HTERT RPE-1 (cell line): ENCODE results near the gene PDILT.

Experiments used
- in situ Hi-C: fragments of 300-500 bp; cut with MboI; formaldehyde crosslinking; loops from 4 replicates; pipeline ENCODE4 v1.14.3; 2020; ENCODE audit warnings: low sequenced_read_pairs

Gene PDILT

DNA sequence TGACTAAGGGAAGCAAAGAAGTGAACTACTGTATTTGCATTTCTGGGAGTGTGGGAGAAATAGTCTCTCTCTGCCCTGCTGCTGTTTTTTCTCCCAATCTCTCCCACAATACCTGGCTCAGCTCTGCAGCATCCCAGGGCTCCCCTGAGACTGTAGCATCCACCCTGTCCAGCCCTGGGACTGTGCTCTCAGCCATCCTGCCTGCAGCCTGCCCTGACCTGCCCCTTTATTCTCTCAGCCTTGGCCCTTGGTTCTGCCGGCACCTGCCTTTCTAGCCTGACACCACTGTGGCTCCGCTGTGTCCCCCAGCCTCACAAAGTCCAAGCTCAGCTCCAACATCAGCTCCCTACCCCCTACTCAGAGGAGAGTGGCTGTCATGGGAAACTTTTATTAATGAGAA lies 1.9 kb downstream of the PDILT start:
- in situ Hi-C loops, result no loop called here

DNA sequence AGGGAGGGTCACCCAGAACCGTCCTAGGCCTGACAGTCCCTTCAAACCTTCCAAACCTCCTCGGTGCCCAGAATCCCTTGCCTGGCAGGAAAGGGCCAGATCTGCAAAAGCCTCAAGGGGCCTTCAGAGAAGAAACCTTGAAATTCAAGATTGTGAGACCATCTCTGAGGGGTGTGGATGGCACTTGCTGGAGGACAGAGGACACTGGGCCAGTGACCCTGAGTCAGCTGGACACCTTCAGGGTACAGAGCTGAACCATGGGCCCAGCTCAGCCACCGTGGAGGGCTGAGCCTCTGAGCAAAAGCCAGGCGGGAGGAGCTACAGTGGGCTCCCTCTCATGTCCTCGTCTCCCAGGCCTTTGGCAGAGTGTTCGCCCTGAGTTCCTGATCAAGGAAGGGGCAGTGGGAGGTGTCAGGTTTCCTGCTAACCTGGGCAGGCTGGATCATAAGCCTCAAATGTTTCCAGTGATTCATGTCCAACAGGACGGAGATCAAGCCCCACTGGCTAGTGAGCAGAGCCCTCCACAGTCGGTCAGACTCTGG lies 3.0 kb downstream of the PDILT start:
- in situ Hi-C loops, result no loop called here

DNA sequence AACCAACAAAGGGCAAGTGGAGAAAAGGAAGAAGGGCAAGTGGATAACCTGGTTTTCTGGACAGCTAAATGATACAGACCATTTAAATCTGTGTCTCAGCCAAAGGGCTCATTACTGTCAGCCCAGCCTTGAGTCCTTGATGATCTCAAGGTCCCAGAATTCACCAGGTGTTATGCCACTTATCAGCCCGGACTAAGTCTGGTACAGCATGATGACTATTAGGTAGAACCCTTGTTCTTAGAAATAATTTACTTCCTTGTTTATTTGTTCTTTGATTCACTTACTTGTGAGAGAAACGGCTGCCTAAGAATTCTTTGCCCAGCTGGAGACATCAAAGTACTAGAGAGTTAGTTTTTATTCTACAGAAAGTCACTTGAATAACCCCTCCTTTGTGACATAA lies 3.5 kb downstream of the PDILT start:
- in situ Hi-C loops, result no loop called here

DNA sequence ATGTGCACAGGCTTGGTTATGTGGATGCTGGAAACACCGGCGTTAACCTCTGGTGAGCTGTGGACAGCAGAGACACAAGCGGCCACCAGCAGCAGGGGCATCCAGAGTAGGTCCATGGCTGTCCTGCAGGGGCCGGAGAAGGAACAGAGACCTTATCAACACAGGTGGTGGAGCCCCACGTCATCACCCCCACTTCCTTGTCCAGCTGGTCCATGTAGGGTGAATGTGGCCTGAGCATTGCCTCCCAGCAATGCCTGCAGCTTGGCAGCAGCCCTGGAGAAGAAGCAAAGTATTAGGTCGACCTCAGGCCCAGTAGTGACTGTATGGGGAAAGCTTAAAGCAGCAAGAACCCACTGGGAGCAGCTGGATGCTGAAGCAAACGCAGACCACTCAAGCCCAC lies 5.4 kb downstream of the PDILT start:
- in situ Hi-C loops, result no loop called here

DNA sequence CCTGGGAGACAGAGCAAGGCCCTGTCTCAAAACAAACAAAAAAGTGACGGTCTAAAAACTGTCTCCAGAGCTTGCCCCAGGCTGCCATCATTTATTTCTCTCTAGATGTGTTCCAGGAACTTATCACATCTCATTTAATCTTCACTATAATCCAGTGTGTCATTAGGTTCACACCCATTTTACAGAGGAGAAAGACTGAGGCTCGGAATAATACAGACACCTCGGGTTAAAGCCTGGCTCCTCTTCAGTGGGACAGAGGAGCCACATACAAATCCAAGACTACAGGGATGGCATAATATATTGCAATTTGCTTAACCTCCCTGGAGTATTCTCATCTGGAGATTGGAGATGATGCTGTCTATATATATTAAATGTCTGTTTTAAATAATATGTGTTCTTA lies 5.9 kb downstream of the PDILT start:
- in situ Hi-C loops, result no loop called here

DNA sequence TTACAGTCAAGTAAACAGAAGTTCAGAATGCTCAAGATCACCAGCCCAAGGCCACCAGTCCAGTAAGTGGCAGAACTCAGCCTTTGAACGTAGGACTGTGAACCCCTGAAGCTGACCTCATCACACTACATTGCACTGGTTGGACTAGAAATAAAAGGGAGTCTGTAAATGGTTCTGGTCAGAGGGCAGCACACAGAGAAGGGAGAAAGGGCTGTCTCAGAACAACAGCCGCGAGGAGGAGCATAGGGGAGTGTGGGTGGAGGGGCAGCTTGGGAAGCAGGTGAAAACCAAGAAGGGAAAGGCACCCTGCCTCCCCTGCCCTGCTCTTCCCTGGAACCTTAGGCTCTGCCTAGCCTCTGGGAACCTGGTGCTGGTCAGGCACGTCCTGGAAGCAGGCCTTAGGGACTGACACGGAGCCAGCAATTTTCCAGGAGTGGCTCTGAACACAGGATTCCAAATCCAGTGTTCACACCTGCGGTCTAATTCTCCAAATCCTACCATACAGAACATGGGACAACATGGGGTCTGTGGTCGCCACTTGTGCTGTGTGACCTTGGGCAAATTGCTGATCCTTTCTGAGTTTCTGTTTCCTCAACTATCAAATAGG lies 7.0 kb downstream of the PDILT start:
- in situ Hi-C loops, result no loop called here

DNA sequence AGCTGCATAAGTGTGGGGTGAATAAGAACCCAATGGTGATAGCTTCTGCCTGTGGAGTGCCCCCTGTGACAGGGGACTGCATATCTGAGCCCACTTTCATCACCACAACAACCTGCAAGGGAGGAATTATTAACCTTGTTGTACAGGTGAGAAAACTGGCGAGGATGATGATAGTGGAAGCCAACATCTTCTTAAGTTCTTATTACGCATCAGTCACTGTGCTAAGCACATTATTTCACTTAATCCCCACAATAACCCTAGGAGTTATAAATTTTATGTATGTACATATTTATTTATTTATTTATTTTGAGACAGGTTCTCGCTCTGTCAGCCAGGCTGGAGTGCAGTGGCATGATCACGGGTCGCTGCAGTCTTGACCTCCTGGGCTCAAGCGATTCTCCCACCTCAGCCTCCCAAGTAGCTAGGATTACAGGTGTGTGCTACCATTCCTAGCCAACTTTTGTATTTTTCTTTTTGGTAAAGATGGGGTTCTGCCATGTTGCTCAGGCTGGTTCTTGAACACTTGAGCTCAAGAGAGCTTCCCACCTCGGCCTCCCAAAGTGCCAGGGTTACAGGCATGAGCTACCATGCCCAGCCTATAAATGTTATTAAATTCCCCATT lies 7.6 kb downstream of the PDILT start:
- in situ Hi-C loops, result no loop called here

DNA sequence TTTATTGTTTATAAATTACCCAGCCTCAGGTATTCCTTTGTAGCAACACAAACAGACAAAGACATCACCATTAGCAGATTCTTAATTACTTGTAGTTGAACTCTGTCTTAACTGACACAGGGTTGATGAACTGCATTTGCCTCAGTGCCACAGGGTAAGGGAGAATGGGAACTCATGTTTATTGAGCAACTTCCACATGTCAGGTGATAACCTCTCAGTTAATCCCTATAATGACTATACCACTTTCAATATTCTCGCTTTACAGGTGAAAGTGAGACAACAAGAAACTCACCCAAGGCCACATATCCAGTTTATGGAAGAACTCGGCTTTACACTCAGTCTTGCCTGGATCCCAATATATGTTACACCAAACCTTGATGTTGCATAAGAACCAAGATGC lies 8.6 kb downstream of the PDILT start:
- in situ Hi-C loops, result no loop called here

DNA sequence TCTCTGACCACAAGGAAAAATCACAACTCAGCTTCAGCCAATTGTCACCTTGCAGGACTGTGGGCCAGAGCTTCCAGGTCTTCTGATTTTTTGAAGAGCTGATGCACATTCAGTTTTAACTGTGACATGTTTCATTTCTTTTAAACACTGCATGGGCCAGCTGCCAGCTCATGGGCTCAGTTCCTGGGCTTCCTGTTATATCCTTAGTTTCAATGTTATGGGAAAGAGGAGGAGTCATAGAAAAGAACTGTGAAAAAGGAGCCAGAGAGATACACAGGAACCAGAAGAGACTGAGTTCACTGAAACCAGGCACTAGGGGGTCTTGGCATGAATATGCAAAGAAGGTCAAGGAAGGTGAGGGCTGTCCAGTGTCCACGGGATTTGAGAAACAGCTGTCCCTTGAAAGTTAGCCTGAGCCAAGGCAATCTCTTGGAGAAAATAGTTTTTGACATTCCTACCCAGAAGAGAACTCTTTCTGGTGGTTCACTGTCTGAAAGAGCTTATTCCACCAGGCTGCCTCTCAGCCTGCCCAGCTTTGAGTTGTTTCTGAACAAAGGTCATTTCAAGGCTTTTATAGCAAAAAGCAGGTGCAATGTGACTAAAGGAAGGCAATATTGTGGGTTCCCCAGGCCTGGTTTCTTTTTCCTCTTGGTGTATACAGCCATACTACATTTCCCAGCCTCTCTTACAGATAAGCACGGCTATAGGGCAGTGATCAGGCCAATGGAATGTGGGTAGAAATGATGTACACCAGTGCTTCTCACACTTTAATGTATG lies 10.5 kb downstream of the PDILT start:
- in situ Hi-C loops, result no loop called here

DNA sequence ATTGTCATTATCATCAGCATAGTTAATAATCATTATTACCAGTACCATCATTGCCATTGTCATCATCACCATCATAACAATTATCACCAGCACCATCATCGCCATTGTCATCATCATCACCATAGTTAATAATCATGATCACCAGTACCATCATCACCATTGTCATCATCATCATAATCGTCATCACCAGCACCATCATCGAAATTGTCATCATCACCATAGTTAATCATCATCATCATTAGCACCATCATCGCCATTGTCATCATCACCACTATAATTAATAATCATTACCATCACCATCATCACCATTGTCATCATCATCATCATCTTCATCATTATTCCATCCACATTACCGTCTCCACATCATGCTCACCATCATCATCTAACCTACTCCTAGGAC lies 13.5 kb downstream of the PDILT start:
- in situ Hi-C loops, result no loop called here

DNA sequence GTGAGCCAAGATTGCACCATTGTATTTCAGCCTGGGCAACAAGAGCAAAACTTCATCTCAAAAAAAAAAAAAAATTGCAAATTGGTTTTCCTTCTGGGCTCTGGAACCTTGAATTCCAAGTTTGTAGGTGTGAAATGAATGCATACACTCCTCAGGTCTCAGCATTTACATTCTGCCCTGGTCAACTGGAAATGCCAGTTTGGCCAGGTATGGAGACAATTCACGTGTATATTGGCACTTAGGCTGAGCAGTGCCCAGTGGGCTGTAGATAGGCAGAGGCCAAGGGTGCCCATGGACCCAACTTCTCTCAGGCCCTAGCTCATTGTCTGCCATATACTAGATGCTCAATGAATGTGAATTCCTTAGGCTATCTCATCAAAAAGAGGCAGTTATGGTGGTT lies 15.7 kb downstream of the PDILT start:
- in situ Hi-C loops, result no loop called here

DNA sequence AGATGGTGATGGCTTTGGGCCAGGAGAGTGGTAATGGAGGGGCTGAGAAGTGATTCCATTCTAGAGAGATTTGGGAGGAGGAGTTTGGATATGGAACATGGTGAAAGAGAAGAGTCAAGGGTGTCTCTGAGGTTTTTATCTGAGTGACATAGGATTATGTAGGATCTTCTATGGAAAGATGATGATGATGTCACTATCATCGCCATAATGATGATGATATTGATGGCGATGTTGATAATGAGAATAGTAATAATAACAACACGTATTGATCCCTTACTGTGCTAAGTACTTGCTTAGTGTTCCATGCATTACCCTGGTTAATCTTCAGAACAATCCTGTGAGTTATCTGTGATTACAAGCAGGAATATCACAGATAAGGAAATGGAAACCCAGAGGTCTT lies 16.6 kb downstream of the PDILT start:
- in situ Hi-C loops, result no loop called here

DNA sequence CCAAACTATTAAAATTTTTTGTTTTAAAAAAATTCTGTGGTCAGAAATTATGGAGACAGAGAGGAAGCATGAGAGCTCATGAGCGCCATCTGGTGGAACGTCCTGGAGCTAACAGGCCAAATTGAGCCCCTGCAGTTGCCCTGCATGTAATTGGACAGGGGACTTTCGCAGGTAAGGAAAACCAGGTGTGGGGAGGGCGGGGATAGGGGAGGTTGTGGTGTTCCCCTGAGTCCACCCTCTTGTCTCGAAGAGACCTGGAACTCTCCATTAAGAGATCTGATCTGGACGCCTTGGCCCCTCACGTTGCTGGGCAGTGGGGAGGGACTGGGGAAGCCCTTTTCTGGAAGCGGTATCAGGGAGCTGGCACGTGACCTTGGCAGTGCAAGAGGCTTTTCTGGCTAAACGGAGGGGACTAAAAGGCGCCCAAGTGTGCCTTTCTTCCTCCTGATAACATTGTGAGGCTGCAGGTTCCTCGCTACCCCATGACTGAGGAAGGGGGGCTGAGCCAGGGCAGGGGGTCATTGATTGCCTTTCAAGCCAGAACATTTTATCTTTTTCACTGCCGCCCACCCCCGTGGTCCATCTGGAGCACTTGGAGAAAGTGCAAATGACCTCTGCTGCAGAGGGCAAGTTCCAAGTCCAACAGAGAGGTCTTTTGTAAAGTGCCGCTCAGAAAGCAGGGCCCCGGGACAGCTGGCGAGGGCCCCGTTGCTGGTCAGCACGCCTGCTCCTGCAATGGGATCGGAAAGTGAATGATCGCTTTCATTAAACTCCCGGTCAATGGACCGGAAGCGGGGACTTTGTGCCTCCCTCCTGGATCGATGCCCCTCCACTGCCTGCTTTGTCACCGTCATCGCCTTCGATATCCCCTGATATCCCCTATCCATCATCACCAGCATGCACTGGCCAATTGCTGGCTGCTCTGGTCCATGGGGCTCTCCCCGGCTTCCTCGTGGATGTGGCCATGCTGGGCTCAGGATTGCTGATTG lies 18.4 kb downstream of the PDILT start:
- in situ Hi-C loops, result no loop called here

DNA sequence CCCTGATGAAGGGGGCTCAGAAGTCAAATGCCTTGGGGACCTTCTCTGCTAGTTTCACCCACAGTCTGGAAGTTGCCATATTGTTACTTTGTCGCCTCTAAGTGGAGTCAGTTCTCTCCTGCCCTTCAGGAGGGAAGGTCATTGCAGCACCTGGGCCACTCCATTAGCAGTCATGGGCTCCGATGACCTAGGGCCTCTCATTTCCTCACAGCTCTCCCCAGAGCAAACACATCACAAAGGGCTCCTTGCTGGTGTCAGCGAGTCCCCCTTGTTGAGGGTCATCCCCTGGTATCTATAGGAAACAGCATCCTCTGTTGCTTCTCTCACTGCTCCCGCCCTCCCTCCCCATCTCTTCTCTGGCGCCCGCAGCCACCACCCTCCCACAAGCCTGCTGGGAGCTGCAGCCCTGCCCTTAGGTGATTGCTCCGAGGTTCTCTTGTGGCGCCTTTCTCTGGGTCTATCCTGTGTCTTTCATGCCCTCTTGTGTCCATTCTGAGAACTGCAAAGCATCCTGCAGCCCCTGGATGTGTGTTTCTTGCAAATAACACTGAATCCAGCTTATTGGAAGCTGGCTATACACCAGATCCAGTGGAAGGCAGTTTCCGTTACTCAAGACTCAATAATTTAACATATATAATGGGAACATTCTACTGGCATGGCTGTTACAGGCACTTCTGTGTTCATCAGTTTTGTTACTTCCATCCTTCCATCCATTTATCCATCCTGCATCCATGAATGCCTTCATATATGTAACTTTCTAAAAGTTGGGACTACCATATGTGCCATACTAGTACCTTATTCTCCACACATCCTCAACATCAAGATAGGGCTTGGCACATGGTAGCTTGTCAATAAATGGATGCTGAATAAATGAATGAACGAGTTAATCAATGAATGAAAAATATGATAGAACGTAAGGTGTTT lies 21.2 kb downstream of the PDILT start:
- in situ Hi-C loops, result no loop called here

DNA sequence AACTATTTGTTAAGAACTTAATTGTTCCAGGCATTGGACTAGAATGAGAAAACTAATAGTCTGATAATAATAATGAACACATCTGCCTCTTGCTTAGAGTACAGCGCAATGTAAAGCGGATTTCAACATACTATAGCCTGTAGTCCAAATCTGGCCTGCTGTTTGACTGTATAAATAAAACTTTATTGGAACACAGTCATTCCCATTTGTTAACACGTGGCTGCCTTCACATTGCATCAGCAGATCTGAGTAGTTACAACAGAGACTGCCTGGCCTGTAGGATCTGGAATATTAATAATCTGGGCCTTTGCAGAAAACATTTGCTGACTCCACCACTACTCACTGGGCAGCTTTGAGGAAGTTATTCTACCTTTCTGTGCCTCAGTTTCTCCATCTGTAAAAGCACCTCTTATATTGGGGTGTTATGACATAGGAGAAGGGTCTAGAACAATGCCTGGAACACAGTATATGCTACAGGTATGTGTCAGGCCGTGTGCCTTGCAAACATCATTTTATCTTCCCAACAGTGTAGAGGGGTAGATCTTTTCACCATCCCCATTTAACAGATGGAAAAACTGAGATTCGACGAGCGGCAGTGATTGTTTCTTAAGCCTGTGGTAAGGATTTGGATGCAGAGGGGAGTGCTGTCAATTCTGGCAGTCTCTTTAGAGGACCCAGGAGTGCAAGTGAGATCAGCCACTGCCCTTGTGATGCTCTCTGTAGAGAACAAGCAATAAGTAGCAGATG lies 22.2 kb downstream of the PDILT start:
- in situ Hi-C loops, result no loop called here

DNA sequence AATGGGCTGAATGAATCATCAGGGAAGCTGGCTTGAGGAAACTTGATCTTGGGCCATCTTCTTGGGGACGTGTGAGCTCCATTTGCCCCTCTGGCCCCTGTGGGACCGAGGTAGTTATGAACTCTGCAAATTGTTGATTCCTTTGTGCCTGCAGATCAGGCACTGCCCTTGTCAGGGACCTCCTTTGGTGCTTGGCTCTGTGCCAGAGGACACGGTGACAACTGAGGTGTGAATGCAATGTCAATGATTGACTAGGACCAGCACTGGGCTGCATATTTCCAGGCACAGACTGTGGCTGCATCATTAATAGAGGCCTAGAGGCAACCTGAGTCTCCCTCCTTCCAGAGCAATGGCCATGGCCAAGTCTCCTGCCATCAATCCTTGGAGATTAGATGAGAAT lies 23.8 kb downstream of the PDILT start:
- in situ Hi-C loops, result no loop called here

DNA sequence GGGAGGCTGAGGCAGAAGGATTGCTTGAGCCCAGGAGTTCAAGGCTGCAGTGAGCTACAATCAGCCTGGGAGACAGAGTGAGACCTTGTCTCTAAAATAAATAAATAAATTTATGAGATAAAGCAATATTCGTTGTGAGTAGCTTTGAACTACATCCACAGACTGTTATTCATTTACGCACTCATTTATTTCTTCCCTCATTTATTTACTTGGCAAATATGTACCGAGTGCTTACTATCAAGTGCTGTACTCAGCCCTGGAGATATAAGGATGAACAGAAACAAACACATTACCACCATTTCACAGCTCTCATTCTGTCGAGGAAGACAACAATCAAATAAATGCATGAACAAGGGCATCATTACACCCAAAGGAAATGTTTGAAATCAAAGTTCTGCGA lies 27.4 kb downstream of the PDILT start:
- in situ Hi-C loops, result no loop called here

DNA sequence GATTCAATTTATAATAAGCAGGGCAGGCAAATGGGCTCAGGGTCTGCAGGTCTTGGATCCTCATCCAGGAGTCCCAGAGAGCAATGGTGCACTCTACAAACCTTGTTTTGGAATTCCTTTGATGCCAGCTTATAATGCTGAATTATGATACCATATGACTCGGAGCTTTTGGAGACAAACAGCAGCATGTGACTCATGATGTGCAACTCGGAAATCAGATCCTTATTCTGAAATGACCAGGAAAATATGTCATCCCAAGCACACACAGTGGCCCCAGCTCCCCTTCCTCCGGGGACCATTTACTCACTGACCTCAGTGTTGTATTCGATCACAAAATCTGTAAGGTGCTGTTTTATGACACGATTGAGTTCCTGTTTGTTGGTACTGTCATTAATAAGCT lies 31.8 kb downstream of the PDILT start:
- in situ Hi-C loops, result no loop called here

DNA sequence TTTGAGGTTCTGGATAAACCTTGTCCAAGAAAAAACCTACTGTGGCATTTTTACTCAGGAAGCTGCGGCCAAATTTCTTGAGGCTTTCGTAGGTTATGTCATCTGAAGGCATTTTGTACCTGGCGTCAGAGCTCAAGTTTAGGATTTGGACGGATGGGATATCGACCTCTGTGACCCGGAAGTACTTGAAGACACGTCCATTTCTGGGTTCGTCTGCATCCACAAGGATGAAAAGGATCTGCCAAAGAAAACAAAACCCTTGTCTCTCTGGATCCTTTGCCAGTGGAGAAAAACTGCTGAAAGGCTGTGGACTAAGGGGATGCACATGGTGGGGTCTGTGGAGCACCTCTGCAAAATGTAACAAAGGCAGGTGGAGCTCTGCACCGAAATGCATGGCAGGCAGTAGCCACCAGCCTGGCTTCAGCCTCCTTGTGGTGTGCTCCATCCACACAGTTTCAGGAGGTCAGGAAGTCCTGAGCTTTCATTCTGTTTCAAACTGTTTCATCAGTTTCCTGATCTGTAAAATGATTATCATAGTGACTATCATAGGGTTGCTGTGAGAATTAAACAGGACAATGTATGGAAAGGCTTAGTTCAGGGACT lies 35.0 kb downstream of the PDILT start:
- in situ Hi-C loops, result no loop called here
